ENCODE results near the gene EMILIN1. TPM values are rescaled to one million over a fixed set of nuclear protein-coding genes. Genes with fewer than 3 reads are reported as not detected.
"Not testable (repeated sequence)": the region's sequence is repeated elsewhere in the genome, so short reads cannot be mapped to it uniquely, and the experiment has no call there.

The EMILIN1 gene
- total RNA-seq, 1 experiment from 2014 or later = 1.2 TPM

GRCh38 chr2:27111392-27112078 lies 33.1 kb downstream of the EMILIN1 start:
- not testable (repeated sequence) for H4K91ac ChIP-seq (ENCODE audit: insufficient read length, low read depth, low read length); H3K36me3 Mint-ChIP-seq (ENCODE audit: insufficient read depth in 1 of 3, low read depth in 3 of 3); H2BK120ac ChIP-seq (ENCODE audit: low read depth, low read length, poor library complexity, severe bottlenecking); H4K20me1 ChIP-seq (ENCODE audit: control insufficient read depth, insufficient read depth, insufficient read length); H3K4me2 ChIP-seq (ENCODE audit: insufficient read depth, insufficient read length, low read length); H3K23ac ChIP-seq (ENCODE audit: insufficient read length, low read depth, low read length); H3K56ac ChIP-seq (ENCODE audit: insufficient read length, low read depth, low read length); H3K9me3 ChIP-seq (ENCODE audit: control insufficient read depth, low read depth, low read length); H2BK5ac ChIP-seq (ENCODE audit: insufficient read length, low read length); H4K8ac ChIP-seq (replicated peaks; ENCODE audit: insufficient read length, low read depth, low read length); H2AK5ac ChIP-seq (ENCODE audit: insufficient read length, low read length); H3K27me3 Mint-ChIP-seq (ENCODE audit: low read depth); H2BK12ac ChIP-seq (ENCODE audit: insufficient read length, low read depth, low read length); H4K5ac ChIP-seq (ENCODE audit: insufficient read length, low read depth, low read length); H3K27ac Mint-ChIP-seq; H3K9me3 Mint-ChIP-seq; H3K27me3 ChIP-seq (ENCODE audit: insufficient read depth, low read length); H3K18ac ChIP-seq (ENCODE audit: insufficient read length, low read depth, low read length); H3K4me3 Mint-ChIP-seq; H3K23me2 ChIP-seq (ENCODE audit: insufficient read length, low read depth, low read length, poor library complexity, severe bottlenecking); H3K4me1 ChIP-seq (ENCODE audit: insufficient read depth, low read length); DNase-seq; H3K14ac ChIP-seq (ENCODE audit: insufficient read depth, low read length); H3K79me2 ChIP-seq (ENCODE audit: insufficient read depth, low read length); H2AFZ ChIP-seq (ENCODE audit: low read length); H2BK20ac ChIP-seq (ENCODE audit: low read depth, low read length, poor library complexity, severe bottlenecking); H3K27ac ChIP-seq (ENCODE audit: insufficient read length, low read depth, low read length); H2BK15ac ChIP-seq (ENCODE audit: low read depth, low read length); H3K4me1 Mint-ChIP-seq; H3K79me1 ChIP-seq (ENCODE audit: insufficient read depth, low read depth, low read length, poor library complexity, severe bottlenecking); H3K9ac ChIP-seq (ENCODE audit: extremely low read depth, insufficient read length, low read length); H3T11ph ChIP-seq (ENCODE audit: low read length); H3K4ac ChIP-seq (ENCODE audit: low read depth, low read length)
- no CpG with 5 or more reads among the region's 49 CpGs for WGBS (ENCODE audit: extremely low coverage, insufficient read length, low lambda C conversion rate)

Data from H9 (cell line).